Measurements from ENCODE around the gene NCOA3.
"Not testable (repeated sequence)": the region's sequence is repeated elsewhere in the genome, so short reads cannot be mapped to it uniquely, and the experiment has no call there.

The NCOA3 gene

DNA sequence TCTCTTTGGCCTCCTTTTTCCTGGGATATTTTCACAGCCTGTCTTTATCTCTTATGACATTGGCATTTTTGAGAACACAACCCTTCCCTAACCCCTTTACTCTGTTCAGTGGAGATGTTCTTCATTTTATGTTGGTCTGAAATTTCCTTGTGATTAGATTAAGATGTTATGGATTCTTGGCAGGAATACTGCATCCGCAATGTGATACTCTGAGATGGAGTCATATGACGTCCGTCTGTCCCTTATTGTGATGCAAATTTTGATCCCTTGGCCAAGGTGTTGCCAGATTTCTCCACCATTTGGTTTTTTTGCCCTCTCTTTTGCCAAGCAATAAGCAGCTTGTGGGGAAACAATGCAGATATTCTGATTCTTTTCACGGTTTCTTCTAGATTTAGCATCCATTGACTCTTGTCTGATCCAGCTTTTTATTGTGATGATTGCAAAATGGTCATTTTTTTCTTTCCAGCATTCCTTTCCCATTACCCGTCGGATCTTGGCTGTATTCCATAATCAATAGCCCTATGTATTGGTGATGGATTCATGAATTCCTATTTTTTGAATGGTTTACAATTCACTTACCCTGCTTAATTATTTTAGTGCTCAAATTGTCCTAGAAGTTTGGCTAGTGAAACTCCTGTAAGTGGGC, 85.1 kb downstream of the NCOA3 start:
- DNase-seq (ENCODE audit: low read depth), result no peak
- TF ChIP-seq, protein P1, sequence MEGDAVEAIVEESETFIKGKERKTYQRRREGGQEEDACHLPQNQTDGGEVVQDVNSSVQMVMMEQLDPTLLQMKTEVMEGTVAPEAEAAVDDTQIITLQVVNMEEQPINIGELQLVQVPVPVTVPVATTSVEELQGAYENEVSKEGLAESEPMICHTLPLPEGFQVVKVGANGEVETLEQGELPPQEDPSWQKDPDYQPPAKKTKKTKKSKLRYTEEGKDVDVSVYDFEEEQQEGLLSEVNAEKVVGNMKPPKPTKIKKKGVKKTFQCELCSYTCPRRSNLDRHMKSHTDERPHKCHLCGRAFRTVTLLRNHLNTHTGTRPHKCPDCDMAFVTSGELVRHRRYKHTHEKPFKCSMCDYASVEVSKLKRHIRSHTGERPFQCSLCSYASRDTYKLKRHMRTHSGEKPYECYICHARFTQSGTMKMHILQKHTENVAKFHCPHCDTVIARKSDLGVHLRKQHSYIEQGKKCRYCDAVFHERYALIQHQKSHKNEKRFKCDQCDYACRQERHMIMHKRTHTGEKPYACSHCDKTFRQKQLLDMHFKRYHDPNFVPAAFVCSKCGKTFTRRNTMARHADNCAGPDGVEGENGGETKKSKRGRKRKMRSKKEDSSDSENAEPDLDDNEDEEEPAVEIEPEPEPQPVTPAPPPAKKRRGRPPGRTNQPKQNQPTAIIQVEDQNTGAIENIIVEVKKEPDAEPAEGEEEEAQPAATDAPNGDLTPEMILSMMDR (IDR thresholded peaks at IDR 0.05; ENCODE audit: low read depth, low read length, missing control alignments), result no peak

DNA sequence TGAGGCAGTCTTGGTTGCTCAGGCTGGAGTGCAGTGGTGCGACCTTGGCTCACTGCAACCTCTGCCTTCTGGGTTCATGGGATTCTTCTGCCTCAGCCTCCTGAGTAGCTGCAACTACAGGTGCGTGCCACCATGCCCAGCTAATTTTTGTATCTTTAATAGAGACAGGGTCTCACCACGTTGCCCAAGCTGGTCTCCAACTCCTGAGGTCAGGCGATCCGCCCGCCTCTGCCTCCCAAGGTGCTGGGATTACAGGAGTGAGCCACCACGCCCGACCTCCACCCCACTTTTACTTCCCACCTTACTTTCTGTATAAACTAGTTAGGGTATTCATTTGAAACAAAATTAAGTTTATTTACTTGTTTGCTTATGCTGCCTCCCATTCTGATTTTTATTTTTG, 86.5 kb downstream of the NCOA3 start:
- no peak for DNase-seq (ENCODE audit: low read depth)
- no peak overlapping the region for H3K4me3 ChIP-seq (ENCODE audit: low read depth, low read length)
- TF ChIP-seq, protein P1 (IDR thresholded peaks at IDR 0.05; ENCODE audit: low read depth, low read length, missing control alignments), result no peak

More for the DNA sequence above, 85.1 kb downstream of the NCOA3 start:
- no peak overlapping the region for H3K4me3 ChIP-seq (ENCODE audit: low read depth, low read length)

DNA sequence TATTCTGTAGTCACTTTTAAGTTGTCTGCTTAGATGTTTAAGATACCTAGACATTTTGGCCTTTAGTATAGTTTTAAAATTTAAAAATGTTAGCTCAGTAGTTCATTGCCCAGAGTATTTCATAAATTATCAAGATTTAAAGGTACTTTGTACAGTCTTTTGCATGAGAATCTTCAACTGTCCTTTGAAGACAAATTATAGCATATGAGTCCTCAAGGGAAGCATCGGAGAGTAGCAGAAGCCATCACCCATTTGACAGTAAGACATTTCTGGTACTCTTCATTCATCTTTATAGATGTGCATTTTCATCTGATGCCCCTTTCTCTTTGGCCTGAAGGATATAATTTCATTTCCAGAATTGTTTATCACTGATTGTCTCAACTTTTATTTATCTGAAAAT, 89.5 kb downstream of the NCOA3 start:
- DNase-seq (ENCODE audit: low read depth), result no peak
- TF ChIP-seq, protein P1 (IDR thresholded peaks at IDR 0.05; ENCODE audit: low read depth, low read length, missing control alignments), result no peak
- H3K4me3 ChIP-seq (ENCODE audit: low read depth, low read length), result no peak overlapping the region

DNA sequence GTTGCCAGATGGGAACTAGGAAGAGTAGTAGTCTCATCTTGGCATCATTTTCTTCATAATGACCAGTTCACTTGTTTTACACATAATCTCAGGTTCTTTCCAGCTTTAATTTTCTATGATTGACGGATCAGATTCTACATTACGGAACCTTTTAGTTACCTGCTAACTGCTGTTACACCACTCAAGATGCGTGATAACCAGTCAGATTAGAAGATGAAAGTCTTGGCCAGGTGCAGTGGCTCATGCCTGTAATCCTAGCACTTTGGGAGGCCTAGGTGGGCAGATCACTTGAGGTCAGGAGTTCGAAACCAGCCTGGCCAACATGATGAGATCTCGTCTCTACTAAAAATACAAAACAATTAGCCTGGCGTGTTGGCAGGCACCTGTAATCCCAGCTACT, 92.5 kb downstream of the NCOA3 start:
- DNase-seq (ENCODE audit: low read depth), result no peak
- no peak overlapping the region for H3K4me3 ChIP-seq (ENCODE audit: low read depth, low read length)
- TF ChIP-seq, protein P1 (IDR thresholded peaks at IDR 0.05; ENCODE audit: low read depth, low read length, missing control alignments), result no peak

DNA sequence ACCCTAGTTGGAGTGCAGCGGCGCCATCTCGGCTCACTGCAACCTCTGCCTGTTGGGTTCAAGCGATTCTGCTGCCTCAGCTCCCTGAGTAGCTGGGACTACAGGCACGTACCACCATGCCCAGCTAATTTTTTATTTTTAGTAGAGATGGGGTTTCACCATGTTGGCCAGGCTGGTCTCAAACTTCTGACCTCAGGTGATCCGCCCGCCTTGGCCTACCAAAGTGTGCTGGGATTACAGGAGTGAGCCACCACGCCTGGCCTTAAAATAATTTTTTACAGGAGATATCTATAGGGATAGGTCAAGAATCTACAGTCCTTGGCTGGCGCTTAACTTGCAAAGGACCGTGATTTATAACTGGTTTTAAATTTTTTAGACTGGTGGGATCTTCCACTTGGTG, 93.5 kb downstream of the NCOA3 start:
- not testable (repeated sequence) for DNase-seq (ENCODE audit: low read depth)

DNA sequence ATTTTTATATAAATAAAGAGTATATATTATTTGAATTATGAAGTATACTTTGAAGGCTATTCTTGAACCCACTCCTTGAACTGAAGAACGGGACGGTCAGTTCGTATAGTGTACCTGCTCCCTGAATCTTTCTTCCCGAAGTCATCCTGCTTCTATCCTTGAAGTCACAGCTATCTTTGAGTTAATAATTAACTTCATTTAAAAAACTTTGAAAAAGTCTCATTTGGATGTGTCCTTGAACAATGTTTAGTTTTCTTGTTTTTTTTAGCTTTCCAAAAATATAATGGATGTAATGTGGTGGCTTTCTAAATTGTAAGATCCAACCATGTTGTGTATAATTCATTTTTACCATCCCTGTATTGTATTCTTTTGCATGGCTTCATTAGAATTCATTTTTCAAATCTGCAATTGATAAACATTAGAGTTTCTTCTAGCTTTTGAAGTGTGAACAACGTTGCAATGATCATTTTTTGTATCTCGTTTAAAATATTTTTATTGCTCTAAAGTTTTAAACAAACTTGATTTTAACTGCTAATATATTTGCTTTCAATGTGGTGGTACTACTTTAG, 94.4 kb downstream of the NCOA3 start:
- H3K4me3 ChIP-seq (ENCODE audit: low read depth, low read length), result no peak overlapping the region
- TF ChIP-seq, protein P1 (IDR thresholded peaks at IDR 0.05; ENCODE audit: low read depth, low read length, missing control alignments), result no peak
- DNase-seq (ENCODE audit: low read depth), result no peak

More for the DNA sequence above, 93.5 kb downstream of the NCOA3 start:
- H3K4me3 ChIP-seq (ENCODE audit: low read depth, low read length), result not testable (repeated sequence)

DNA sequence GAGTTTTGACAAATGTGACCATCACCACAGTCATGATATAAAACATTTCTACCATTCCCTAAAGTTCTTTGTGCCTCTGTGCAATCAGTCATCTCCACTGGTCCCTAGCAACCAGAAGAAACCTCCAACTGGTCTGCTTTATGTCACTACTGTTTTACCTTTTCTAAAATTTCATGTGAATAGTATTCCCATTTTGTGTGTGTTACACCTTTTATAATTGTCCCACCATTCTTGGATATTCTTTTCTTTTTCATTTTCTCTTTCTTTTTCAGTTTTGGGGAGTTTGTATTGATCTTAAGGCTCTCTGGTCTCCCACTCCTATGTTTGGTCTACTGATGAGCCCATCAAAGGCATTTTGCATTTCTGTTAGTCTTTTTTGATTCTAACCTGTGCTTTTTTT, 95.4 kb downstream of the NCOA3 start:
- H3K4me3 ChIP-seq (ENCODE audit: low read depth, low read length), result no peak overlapping the region
- TF ChIP-seq, protein P1 (IDR thresholded peaks at IDR 0.05; ENCODE audit: low read depth, low read length, missing control alignments), result no peak
- DNase-seq (ENCODE audit: low read depth), result no peak

All from GM12864 (cell line).